ENCODE results near the gene WDR70. TPM values are rescaled to one million over a fixed set of nuclear protein-coding genes. Genes with fewer than 3 reads are reported as not detected.
"Not testable (repeated sequence)": the region's sequence is repeated elsewhere in the genome, so short reads cannot be mapped to it uniquely, and the experiment has no call there.

WDR70 gene
- total RNA-seq, 1 experiment from 2014 or later = 35.6 TPM

DNA sequence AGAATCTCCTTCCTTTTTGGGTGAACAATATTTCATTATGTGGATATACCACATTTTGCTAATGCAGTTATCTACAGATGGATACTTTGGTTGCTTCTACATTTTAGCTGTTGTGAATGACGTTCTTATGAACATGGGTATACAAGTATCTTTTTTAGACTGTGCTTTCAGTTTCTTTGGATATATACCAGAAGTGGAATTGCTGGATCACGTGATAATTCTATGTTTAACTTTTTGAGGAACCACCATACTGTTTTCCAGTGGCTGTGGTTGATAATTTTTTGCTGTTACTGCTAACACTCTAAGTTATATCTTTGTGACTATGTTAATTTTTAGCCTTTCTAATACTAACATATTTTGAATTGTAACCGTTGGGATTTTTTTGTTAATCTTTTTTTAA, 12.5 kb downstream of the WDR70 start:
- Histone ChIP-seq H3K9ac (ENCODE audit: low read length) (no peak overlapping the region), H3K4me3 (ENCODE audit: low read length) (no peak overlapping the region), H3K27ac (ENCODE audit: low read length) (no peak overlapping the region), H3K4me2 (ENCODE audit: low read depth, low read length, poor library complexity, severe bottlenecking) (no peak overlapping the region), H3K9me3 (ENCODE audit: low read length) (no peaks in the 10 kb centered on the region), H3K79me2 (ENCODE audit: low read length) (peaks cover 5% of the 10 kb centered on the region), H4K20me1 (ENCODE audit: insufficient read depth, low read depth, low read length) (no peaks in the 10 kb centered on the region), H3K36me3 (ENCODE audit: insufficient read depth, low read length) (peaks cover 10% of the 10 kb centered on the region; the same call in 1 of the 2 replicates), H3K27me3 (ENCODE audit: low read length) (no peaks in the 10 kb centered on the region), H2AFZ (ENCODE audit: low read length) (no peak overlapping the region), H3K4me1 (ENCODE audit: low read length) (peaks cover 8% of the 10 kb centered on the region), H3K9me2 (replicated peaks; ENCODE audit: insufficient read depth, low read length) (no peaks in the 10 kb centered on the region)
- no peak for DNase-seq

DNA sequence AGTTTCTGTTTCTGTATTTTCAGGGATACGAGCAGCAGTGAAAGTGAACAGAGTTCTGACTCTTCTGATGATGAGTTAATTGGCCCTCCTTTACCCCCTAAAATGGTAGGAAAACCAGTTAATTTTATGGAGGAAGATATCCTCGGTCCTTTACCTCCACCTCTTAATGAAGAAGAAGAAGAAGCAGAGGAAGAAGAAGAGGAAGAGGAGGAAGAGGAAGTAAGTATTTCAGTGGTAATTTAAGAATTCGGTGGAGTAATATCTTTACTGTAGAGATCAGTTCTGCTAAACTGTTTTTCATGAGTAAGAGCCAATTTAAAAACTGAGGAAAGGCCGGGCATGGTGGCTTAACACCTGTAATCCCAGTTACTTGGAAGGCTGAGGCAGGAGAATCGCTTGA, 17.2 kb downstream of the WDR70 start:
- peaks cover 10% of the 10 kb centered on the region; the same call in 1 of the 2 replicates for H3K36me3 ChIP-seq (ENCODE audit: insufficient read depth, low read length)
- peaks cover 5% of the 10 kb centered on the region for H3K79me2 ChIP-seq (ENCODE audit: low read length)

DNA sequence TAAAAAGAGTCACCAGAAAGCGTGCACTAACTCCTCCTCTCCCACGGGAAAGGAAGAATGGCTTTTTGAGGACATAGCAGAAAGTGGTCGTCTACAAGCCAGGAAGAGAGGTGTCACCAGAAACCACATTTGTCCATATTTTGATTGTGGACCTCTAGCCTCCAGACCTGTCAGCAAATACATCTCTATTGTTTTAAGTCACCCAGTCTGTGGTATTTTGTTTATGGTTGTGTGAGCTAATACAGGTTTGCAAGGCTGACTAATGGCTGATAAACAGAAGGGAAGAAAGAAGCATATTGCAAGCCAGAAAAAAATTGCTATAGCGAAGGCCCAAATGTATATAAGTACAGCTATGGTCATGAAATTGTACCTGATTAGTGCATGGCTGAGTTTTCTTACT, 21.4 kb downstream of the WDR70 start:
- Histone ChIP-seq H3K9me2 (replicated peaks; ENCODE audit: insufficient read depth, low read length) (no peaks in the 10 kb centered on the region), H4K20me1 (ENCODE audit: insufficient read depth, low read depth, low read length) (no peaks in the 10 kb centered on the region), H2AFZ (ENCODE audit: low read length) (no peak overlapping the region), H3K4me1 (ENCODE audit: low read length) (peaks cover 8% of the 10 kb centered on the region), H3K27me3 (ENCODE audit: low read length) (no peaks in the 10 kb centered on the region), H3K9ac (ENCODE audit: low read length) (no peak overlapping the region), H3K36me3 (ENCODE audit: insufficient read depth, low read length) (peaks cover 9% of the 10 kb centered on the region; the same call in 1 of the 2 replicates), H3K27ac (ENCODE audit: low read length) (no peak overlapping the region), H3K4me3 (ENCODE audit: low read length) (no peak overlapping the region), H3K4me2 (ENCODE audit: low read depth, low read length, poor library complexity, severe bottlenecking) (no peak overlapping the region), H3K79me2 (ENCODE audit: low read length) (peaks cover 5% of the 10 kb centered on the region; the same call in 1 of the 2 replicates), H3K9me3 (ENCODE audit: low read length) (no peaks in the 10 kb centered on the region)
- DNase-seq = no peak

More for the DNA sequence above, 17.2 kb downstream of the WDR70 start:
- Histone ChIP-seq H3K27me3 (ENCODE audit: low read length) (no peaks in the 10 kb centered on the region), H3K9me2 (replicated peaks; ENCODE audit: insufficient read depth, low read length) (no peaks in the 10 kb centered on the region), H3K9me3 (ENCODE audit: low read length) (no peaks in the 10 kb centered on the region), H2AFZ (ENCODE audit: low read length) (no peak overlapping the region), H4K20me1 (ENCODE audit: insufficient read depth, low read depth, low read length) (no peaks in the 10 kb centered on the region), H3K4me2 (ENCODE audit: low read depth, low read length, poor library complexity, severe bottlenecking) (no peak overlapping the region), H3K4me3 (ENCODE audit: low read length) (no peak overlapping the region), H3K9ac (ENCODE audit: low read length) (no peak overlapping the region), H3K4me1 (ENCODE audit: low read length) (peaks cover 8% of the 10 kb centered on the region), H3K27ac (ENCODE audit: low read length) (no peak overlapping the region)
- no peak for DNase-seq

DNA sequence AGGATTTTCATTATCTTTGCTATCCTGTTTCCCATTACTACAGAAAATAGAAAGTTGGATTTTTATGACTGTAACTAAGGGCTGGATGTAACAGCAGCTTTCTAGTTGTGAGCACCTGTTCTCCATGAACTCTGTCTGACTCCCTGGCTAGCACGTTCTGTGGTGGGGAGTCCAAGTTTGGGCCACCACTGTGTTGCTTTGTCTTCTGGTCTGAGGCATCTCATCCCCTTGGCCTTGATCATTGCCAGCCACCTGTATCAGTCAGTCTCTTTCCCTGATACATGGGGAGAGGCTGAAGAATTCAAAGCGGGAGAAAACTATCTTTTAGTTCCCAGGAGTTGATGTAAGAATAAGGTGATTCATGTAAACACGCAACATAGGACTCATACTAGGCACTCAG, 33.4 kb downstream of the WDR70 start:
- no peaks in the 10 kb centered on the region for H3K79me2 ChIP-seq (ENCODE audit: low read length)
- H3K36me3 ChIP-seq (ENCODE audit: insufficient read depth, low read length) = 0 out of 2 replicates have a peak, but pooled peaks cover 4% of the 10 kb centered on the region
- no peak overlapping the region for H3K4me3 ChIP-seq (ENCODE audit: low read length)
- H3K4me1 ChIP-seq (ENCODE audit: low read length) = no peaks in the 10 kb centered on the region
- H3K4me2 ChIP-seq (ENCODE audit: low read depth, low read length, poor library complexity, severe bottlenecking) = no peak overlapping the region
- DNase-seq = no peak
- no peak overlapping the region for H3K9ac ChIP-seq (ENCODE audit: low read length)
- no peak overlapping the region for H2AFZ ChIP-seq (ENCODE audit: low read length)
- no peaks in the 10 kb centered on the region for H4K20me1 ChIP-seq (ENCODE audit: insufficient read depth, low read depth, low read length)
- H3K9me3 ChIP-seq (ENCODE audit: low read length) = no peaks in the 10 kb centered on the region
- H3K27ac ChIP-seq (ENCODE audit: low read length) = no peak overlapping the region
- no peaks in the 10 kb centered on the region for H3K9me2 ChIP-seq (replicated peaks; ENCODE audit: insufficient read depth, low read length)
- no peaks in the 10 kb centered on the region for H3K27me3 ChIP-seq (ENCODE audit: low read length)

DNA sequence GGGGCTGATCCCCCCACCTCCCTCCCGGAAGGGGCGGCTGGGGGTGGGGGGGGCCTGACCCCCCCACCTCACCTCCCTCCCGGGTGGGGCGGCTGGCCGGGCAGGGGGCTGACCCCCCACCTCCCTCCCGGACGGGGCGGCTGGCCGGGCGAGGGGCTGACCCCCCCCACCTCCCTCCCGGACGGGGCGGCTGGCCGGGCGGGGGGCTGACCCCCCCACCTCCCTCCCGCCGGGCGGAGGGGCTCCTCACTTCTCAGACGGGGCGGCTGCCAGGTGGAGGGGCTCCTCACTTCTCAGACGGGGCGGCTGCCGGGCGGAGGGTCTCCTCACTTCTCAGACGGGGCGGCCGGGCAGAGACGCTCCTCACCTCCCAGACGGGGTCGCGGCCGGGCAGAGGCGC, 36.3 kb downstream of the WDR70 start:
- not testable (repeated sequence) for H3K36me3 ChIP-seq (ENCODE audit: insufficient read depth, low read length); H3K27ac ChIP-seq (ENCODE audit: low read length); H3K79me2 ChIP-seq (ENCODE audit: low read length); H3K27me3 ChIP-seq (ENCODE audit: low read length); H3K4me2 ChIP-seq (ENCODE audit: low read depth, low read length, poor library complexity, severe bottlenecking); H4K20me1 ChIP-seq (ENCODE audit: insufficient read depth, low read depth, low read length); H3K9me3 ChIP-seq (ENCODE audit: low read length); H3K9me2 ChIP-seq (replicated peaks; ENCODE audit: insufficient read depth, low read length); H3K9ac ChIP-seq (ENCODE audit: low read length); H3K4me3 ChIP-seq (ENCODE audit: low read length); H3K4me1 ChIP-seq (ENCODE audit: low read length); DNase-seq; H2AFZ ChIP-seq (ENCODE audit: low read length)

DNA sequence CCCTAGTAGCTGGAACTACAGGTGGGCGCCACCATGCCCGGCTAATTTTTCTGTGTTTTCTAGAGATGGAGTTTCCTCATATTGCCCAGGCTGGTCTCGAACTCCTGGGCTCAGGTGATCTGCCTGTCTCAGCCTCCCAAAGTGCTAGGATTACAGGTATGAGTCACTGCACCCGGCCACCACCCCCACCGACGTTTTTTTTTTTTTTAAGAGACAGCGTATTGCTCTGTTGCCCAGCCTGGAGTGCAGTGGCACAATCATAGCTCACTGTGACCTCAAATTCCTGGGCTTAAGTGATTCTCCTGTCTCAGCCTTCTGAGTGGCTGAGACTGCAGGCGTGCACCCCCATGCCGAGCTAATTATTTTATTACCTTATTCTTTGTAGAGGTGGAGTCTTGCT, 38.2 kb downstream of the WDR70 start:
- H3K4me1 ChIP-seq (ENCODE audit: low read length) = no peaks in the 10 kb centered on the region
- H4K20me1 ChIP-seq (ENCODE audit: insufficient read depth, low read depth, low read length) = no peaks in the 10 kb centered on the region
- H3K4me3 ChIP-seq (ENCODE audit: low read length) = no peak overlapping the region
- H3K4me2 ChIP-seq (ENCODE audit: low read depth, low read length, poor library complexity, severe bottlenecking) = no peak overlapping the region
- no peaks in the 10 kb centered on the region for H3K27me3 ChIP-seq (ENCODE audit: low read length)
- H3K9me2 ChIP-seq (replicated peaks; ENCODE audit: insufficient read depth, low read length) = no peaks in the 10 kb centered on the region
- no peaks in the 10 kb centered on the region for H3K9me3 ChIP-seq (ENCODE audit: low read length)
- no peak overlapping the region for H3K9ac ChIP-seq (ENCODE audit: low read length)
- no peak overlapping the region for H2AFZ ChIP-seq (ENCODE audit: low read length)
- DNase-seq = no peak
- H3K79me2 ChIP-seq (ENCODE audit: low read length) = no peaks in the 10 kb centered on the region
- no peak overlapping the region for H3K27ac ChIP-seq (ENCODE audit: low read length)
- H3K36me3 ChIP-seq (ENCODE audit: insufficient read depth, low read length) = 0 out of 2 replicates have a peak, but pooled peaks cover 4% of the 10 kb centered on the region

DNA sequence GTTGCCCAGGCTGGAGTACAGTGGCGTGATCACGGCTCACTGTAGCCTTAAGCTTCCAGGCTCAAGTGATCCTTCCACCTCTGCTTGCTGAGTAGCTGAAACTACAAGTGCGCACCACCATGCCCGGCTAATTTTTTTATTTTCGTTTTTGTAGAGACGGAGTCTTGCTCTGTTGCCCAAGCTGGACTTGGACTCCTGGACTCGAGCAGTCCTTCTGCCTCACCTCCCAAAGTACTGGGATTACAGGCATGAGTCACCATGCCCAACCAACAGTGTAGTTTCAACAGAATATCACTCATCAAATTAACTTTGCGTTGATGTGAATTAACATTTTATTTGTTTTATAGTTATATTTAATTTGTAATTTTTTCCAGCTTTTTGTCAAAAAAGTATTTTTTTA, 45.3 kb downstream of the WDR70 start:
- Histone ChIP-seq H2AFZ (ENCODE audit: low read length) (no peak overlapping the region), H3K4me2 (ENCODE audit: low read depth, low read length, poor library complexity, severe bottlenecking) (no peak overlapping the region), H3K4me3 (ENCODE audit: low read length) (no peak overlapping the region), H3K9me2 (replicated peaks; ENCODE audit: insufficient read depth, low read length) (no peaks in the 10 kb centered on the region), H3K27ac (ENCODE audit: low read length) (no peak overlapping the region), H3K9me3 (ENCODE audit: low read length) (no peaks in the 10 kb centered on the region), H3K36me3 (ENCODE audit: insufficient read depth, low read length) (no peaks in the 10 kb centered on the region), H4K20me1 (ENCODE audit: insufficient read depth, low read depth, low read length) (no peaks in the 10 kb centered on the region), H3K79me2 (ENCODE audit: low read length) (peaks cover 2% of the 10 kb centered on the region; the same call in 1 of the 2 replicates), H3K9ac (ENCODE audit: low read length) (no peak overlapping the region), H3K27me3 (ENCODE audit: low read length) (no peaks in the 10 kb centered on the region), H3K4me1 (ENCODE audit: low read length) (no peaks in the 10 kb centered on the region)
- DNase-seq = no peak

DNA sequence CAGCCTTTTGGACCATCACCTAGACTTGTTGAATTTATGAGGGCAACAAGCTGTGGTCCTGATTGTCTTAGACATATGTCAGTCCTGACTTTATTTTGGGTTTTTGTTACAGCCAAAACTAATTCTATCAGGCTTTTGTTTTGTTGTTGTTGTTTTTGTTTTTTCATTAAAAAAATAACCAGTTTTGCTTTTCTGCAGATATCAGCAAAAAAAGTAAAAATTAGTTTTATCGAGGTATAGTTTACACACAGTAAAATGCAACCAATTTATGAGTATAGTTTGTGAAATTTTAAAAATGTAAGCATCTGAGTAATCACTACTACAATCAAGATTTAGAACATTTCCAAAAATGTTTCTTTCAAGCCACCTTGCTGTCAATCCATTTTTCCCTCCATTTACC, 48.9 kb downstream of the WDR70 start:
- no peak overlapping the region for H3K27ac ChIP-seq (ENCODE audit: low read length)
- H3K9me2 ChIP-seq (replicated peaks; ENCODE audit: insufficient read depth, low read length) = no peaks in the 10 kb centered on the region
- H3K36me3 ChIP-seq (ENCODE audit: insufficient read depth, low read length) = no peaks in the 10 kb centered on the region
- no peaks in the 10 kb centered on the region for H4K20me1 ChIP-seq (ENCODE audit: insufficient read depth, low read depth, low read length)
- peaks cover 7% of the 10 kb centered on the region for H3K79me2 ChIP-seq (ENCODE audit: low read length)
- H3K9me3 ChIP-seq (ENCODE audit: low read length) = no peaks in the 10 kb centered on the region
- no peaks in the 10 kb centered on the region for H3K4me1 ChIP-seq (ENCODE audit: low read length)
- H3K27me3 ChIP-seq (ENCODE audit: low read length) = no peaks in the 10 kb centered on the region
- no peak overlapping the region for H3K9ac ChIP-seq (ENCODE audit: low read length)
- H2AFZ ChIP-seq (ENCODE audit: low read length) = no peak overlapping the region
- no peak overlapping the region for H3K4me2 ChIP-seq (ENCODE audit: low read depth, low read length, poor library complexity, severe bottlenecking)
- DNase-seq = no peak
- no peak overlapping the region for H3K4me3 ChIP-seq (ENCODE audit: low read length)

DNA sequence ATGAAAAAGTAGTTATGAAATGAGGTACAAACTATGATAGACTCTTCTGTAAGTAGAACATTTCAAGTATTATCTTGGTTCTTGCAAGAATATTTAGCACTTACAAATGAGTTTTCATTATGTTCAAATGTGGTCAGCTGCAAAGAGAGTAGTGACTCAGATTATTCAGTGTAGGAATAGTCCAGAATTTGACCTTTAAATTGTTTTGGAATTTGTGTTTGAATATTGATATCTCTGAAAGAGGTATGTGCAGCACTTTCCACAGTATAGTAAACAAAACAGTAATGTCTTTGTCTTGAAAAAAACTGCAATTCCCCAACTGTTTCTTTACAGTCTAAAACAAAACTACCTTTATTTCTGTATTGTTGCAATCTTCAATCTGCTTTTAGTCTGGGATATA, 56.1 kb downstream of the WDR70 start:
- Histone ChIP-seq H3K27me3 (ENCODE audit: low read length) (no peaks in the 10 kb centered on the region), H3K4me2 (ENCODE audit: low read depth, low read length, poor library complexity, severe bottlenecking) (no peak overlapping the region), H3K36me3 (ENCODE audit: insufficient read depth, low read length) (no peaks in the 10 kb centered on the region), H3K27ac (ENCODE audit: low read length) (no peak overlapping the region), H3K4me3 (ENCODE audit: low read length) (no peak overlapping the region), H4K20me1 (ENCODE audit: insufficient read depth, low read depth, low read length) (no peaks in the 10 kb centered on the region), H3K9me3 (ENCODE audit: low read length) (no peaks in the 10 kb centered on the region), H3K9me2 (replicated peaks; ENCODE audit: insufficient read depth, low read length) (no peaks in the 10 kb centered on the region), H3K79me2 (ENCODE audit: low read length) (peaks cover 8% of the 10 kb centered on the region), H3K9ac (ENCODE audit: low read length) (no peak overlapping the region), H2AFZ (ENCODE audit: low read length) (no peak overlapping the region), H3K4me1 (ENCODE audit: low read length) (no peaks in the 10 kb centered on the region)
- no peak for DNase-seq

All from Karpas-422 (cell line).